Measurements from ENCODE around the gene LCORL. TPM values are rescaled to one million over a fixed set of nuclear protein-coding genes. Genes with fewer than 3 reads are reported as not detected.

Gene LCORL
- total RNA-seq, 1 experiment from 2014 or later, result 11.3 TPM

DNA sequence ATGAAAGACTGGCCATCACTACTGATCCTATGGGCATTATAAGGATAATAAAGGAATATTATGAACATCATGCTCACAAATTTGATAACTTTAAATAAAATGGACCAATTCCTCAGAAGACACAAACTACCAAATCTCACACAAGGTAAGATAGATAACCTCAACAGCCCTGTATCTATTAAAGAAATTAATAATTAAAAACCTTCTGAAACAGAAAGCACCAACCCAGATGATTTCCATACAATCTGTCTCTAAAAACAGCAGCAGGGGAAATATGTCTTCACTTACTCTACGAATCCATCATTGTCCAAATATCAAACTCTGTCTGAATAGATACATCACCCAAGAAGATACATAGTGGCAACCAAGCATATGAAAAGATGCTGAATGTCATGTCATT, 55.2 kb downstream of the LCORL start:
- POLR2A ChIA-PET, result no interaction called here
- H3K4me1 Mint-ChIP-seq (ENCODE audit: low read depth, unreplicated experiment), result no peaks in the 10 kb centered on the region
- intact Hi-C loops (cut with micrococcal nuclease; ENCODE audit: unreplicated experiment), result no loop called here
- DNase-seq, result no peak
- no peaks in the 10 kb centered on the region for H3K27me3 Mint-ChIP-seq (ENCODE audit: insufficient read depth, unreplicated experiment)
- H3K27me3 ChIP-seq (replicated peaks; ENCODE audit: control insufficient read depth, insufficient read depth, low read length), result no peaks in the 10 kb centered on the region
- no TSS peak for BruUV-seq (replicated peaks)
- H3K36me3 Mint-ChIP-seq (ENCODE audit: insufficient read depth, unreplicated experiment), result no peaks in the 10 kb centered on the region
- no peaks in the 10 kb centered on the region for H3K9me3 ChIP-seq
- no peaks in the 10 kb centered on the region for H3K36me3 ChIP-seq (ENCODE audit: control insufficient read depth, insufficient read depth, low read length)
- H3K9me3 Mint-ChIP-seq (ENCODE audit: unreplicated experiment), result no peaks in the 10 kb centered on the region
- H3K4me3 ChIP-seq (ENCODE audit: low read depth, low read length), result no peak overlapping the region
- TF ChIP-seq CTCF (IDR thresholded peaks at IDR 0.05; ENCODE audit: insufficient read depth in 1 of 2, low read depth in 1 of 2, low read length in 1 of 2, severe bottlenecking in 1 of 2, unreplicated experiment in 1 of 2), result no peak
- no peak overlapping the region for H3K27ac Mint-ChIP-seq (ENCODE audit: unreplicated experiment)
- CTCF ChIA-PET, result no interaction called here
- H3K4me1 ChIP-seq, result no peaks in the 10 kb centered on the region
- no peak overlapping the region for H3K4me3 Mint-ChIP-seq (ENCODE audit: unreplicated experiment)

DNA sequence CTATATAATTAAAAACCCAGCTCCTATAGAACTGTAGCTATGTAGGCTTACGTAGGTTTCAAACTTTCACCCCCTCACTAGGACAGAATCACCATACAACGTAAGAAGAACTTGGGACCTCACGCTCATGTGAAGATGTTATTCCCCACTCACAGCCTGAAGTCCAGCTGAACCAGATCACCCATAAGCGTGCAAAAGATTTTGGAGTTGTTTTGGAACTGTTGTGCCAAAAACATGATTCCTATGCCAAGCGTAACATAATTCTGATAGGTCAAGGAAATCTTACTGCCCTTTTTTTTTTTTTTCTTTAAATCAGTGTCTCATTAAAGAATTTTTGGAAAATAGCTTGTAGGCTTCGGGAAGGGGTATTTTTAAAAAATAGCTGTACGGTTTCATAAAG, 57.0 kb downstream of the LCORL start:
- BruUV-seq (replicated peaks), result no TSS peak
- Mint-ChIP-seq H3K4me1 (ENCODE audit: low read depth, unreplicated experiment) (no peaks in the 10 kb centered on the region), H3K27ac (ENCODE audit: unreplicated experiment) (no peak overlapping the region), H3K4me3 (ENCODE audit: unreplicated experiment) (no peak overlapping the region), H3K27me3 (ENCODE audit: insufficient read depth, unreplicated experiment) (no peaks in the 10 kb centered on the region), H3K36me3 (ENCODE audit: insufficient read depth, unreplicated experiment) (no peaks in the 10 kb centered on the region), H3K9me3 (ENCODE audit: unreplicated experiment) (no peaks in the 10 kb centered on the region)
- Histone ChIP-seq H3K9me3 (no peaks in the 10 kb centered on the region), H3K36me3 (ENCODE audit: control insufficient read depth, insufficient read depth, low read length) (no peaks in the 10 kb centered on the region), H3K4me3 (ENCODE audit: low read depth, low read length) (no peak overlapping the region), H3K27me3 (replicated peaks; ENCODE audit: control insufficient read depth, insufficient read depth, low read length) (no peaks in the 10 kb centered on the region), H3K4me1 (no peaks in the 10 kb centered on the region)
- POLR2A ChIA-PET, result no interaction called here
- TF ChIP-seq CTCF (IDR thresholded peaks at IDR 0.05; ENCODE audit: insufficient read depth in 1 of 2, low read depth in 1 of 2, low read length in 1 of 2, severe bottlenecking in 1 of 2, unreplicated experiment in 1 of 2), result no peak
- intact Hi-C loops (cut with micrococcal nuclease; ENCODE audit: unreplicated experiment), result no loop called here
- no peak for DNase-seq
- CTCF ChIA-PET, result no interaction called here

- intact Hi-C loops (cut with micrococcal nuclease; ENCODE audit: unreplicated experiment), result no loop called here
- Mint-ChIP-seq H3K4me3 (ENCODE audit: unreplicated experiment) (no peak overlapping the region), H3K9me3 (ENCODE audit: unreplicated experiment) (no peaks in the 10 kb centered on the region), H3K27me3 (ENCODE audit: insufficient read depth, unreplicated experiment) (no peaks in the 10 kb centered on the region), H3K27ac (ENCODE audit: unreplicated experiment) (no peak overlapping the region), H3K36me3 (ENCODE audit: insufficient read depth, unreplicated experiment) (no peaks in the 10 kb centered on the region), H3K4me1 (ENCODE audit: low read depth, unreplicated experiment) (no peaks in the 10 kb centered on the region)
- Histone ChIP-seq H3K27me3 (replicated peaks; ENCODE audit: control insufficient read depth, insufficient read depth, low read length) (no peaks in the 10 kb centered on the region), H3K9me3 (no peaks in the 10 kb centered on the region), H3K4me1 (no peaks in the 10 kb centered on the region), H3K4me3 (ENCODE audit: low read depth, low read length) (no peak overlapping the region), H3K36me3 (ENCODE audit: control insufficient read depth, insufficient read depth, low read length) (no peaks in the 10 kb centered on the region)
- CTCF ChIA-PET, result no interaction called here
- POLR2A ChIA-PET, result no interaction called here
- DNase-seq, result no peak
- no peak for TF ChIP-seq CTCF (IDR thresholded peaks at IDR 0.05; ENCODE audit: insufficient read depth in 1 of 2, low read depth in 1 of 2, low read length in 1 of 2, severe bottlenecking in 1 of 2, unreplicated experiment in 1 of 2)
- no TSS peak for BruUV-seq (replicated peaks)
Measured at GRCh38 chr4:17962171-17962570, 59.4 kb downstream of the LCORL start.
